ENCODE results near the gene TMEM263. TPM values are rescaled to one million over a fixed set of nuclear protein-coding genes. Genes with fewer than 3 reads are reported as not detected.

TMEM263 gene
- total and polyA plus RNA-seq, 2 of the 13 experiments (the other 11 are each of a cell fraction or from before 2014, with no cell fraction given): 25.9 to 58.6 TPM

DNA sequence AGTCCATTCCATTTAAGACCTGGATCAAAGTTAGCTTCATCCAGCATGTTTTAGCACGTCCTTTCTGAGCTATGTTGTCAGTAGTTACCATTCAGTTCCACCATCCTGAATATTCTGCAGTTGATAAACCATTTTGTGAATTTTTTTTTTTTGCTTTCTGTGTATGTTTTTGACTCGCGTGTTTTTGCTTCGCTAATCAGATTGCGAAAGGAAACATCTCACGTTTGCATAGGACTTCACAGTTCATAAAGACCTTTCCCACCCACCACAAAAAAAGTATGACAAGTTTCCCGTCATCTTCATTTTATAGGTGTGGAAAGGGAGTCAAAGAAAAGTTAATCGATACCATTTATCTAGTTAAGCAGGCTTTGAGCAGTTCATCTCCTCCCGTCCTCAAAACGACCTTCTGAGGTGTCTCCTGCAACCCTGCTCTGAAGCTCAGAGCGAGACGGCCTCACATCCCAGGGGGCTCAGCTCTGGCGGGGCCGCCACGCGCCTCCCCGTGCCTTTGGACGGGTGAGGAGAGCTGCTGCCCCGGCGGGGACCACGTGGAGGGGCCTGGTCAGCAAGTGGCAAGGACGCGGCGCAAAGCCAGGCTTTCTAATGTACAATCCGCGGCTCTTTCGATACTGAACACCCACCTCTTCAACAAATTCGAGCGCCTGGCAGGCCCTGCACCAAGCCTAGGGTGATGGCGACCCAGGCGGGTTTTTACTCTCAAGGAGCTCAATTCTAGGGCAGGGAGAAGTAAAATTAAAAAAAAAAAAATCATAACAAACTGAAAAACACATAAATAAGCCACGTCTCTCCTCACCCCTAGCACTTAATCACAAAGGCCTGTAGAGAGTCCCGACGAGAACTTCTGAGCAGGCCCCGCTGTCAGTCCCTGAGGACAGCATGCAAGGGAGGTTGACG is 988 bp upstream of the TMEM263 start:
- H4K20me1 ChIP-seq (ENCODE audit: insufficient read depth, low read length): peaks cover 28% of the 10 kb centered on the region
- no peaks in the 10 kb centered on the region for H3K36me3 ChIP-seq (replicated peaks in 1 of 2; ENCODE audit: control insufficient read depth in 1 of 2, insufficient read depth in 2 of 2, low read length in 2 of 2)
- peak overlapping the region; percentile 84 for H3K4me2 ChIP-seq (ENCODE audit: low read depth, low read length)
- H3K27me3 ChIP-seq (ENCODE audit: control insufficient read depth in 1 of 2, insufficient read depth in 2 of 2, low read length in 2 of 2): no peaks in the 10 kb centered on the region; a peak in 1 of 5 replicates
- ChIA-PET CTCF (ENCODE audit: low intra/inter-chr PET ratio, low total read pairs) (no interaction called here), POLR2A (interaction anchor here (0.7 to 2.3 kb wide), 9 partner anchors 10 to 596 kb away, joined by 3 to 33 read pairs (median 10); partner anchors contain the start of genes CRY1, MTERF2 and POLR3B)
- ATAC-seq (no peak; the same call in 2 of the 3 replicates), DNase-seq (ENCODE audit: low spot score) (no peak), FAIRE-seq (no peak)
- H3K9me3 ChIP-seq (ENCODE audit: low read length): no peaks in the 10 kb centered on the region
- peaks cover 46% of the 10 kb centered on the region for H3K4me1 ChIP-seq (ENCODE audit: insufficient read depth, low read length)
- peaks cover 39% of the 10 kb centered on the region for H3K79me2 ChIP-seq (ENCODE audit: insufficient read depth, low read length)
- 64% methylated on average over 23 of the region's 36 CpGs for WGBS (ENCODE audit: low lambda C conversion rate)
- H3K9ac ChIP-seq (ENCODE audit: insufficient read depth, low read depth, low read length): peak overlapping the region; percentile 72
- in situ Hi-C loops (cut with HindIII; ENCODE audit: extremely low pct_ligation_motif_present, low pct_unique_long_range_greater_than_20kb): no loop called here
- BruUV-seq (replicated peaks): TSS peak; percentile 81
- H3K4me3 ChIP-seq (replicated peaks in 1 of 3; ENCODE audit: insufficient read depth in 1 of 3, low read depth in 2 of 3, low read length in 3 of 3): peak overlapping the region; percentile 63 to 98 (median 67)
- peak overlapping the region; percentile 15 for H2AFZ ChIP-seq (ENCODE audit: low read length)
- peak overlapping the region; percentile 97 for H3K27ac ChIP-seq (ENCODE audit: extremely low read length, insufficient read depth, low read length)
- intact Hi-C loops (cut with micrococcal nuclease; ENCODE audit: unreplicated experiment): no loop called here
- TF ChIP-seq ZNF589 (CRISPR knock-in tag; conservative IDR thresholded peaks at IDR 0.05): peak; percentile 64; the same call in 1 of the 2 replicates
- TF ChIP-seq NKX3-1 (CRISPR knock-in tag; IDR thresholded peaks at IDR 0.05): 0 out of 2 replicates have a peak, but pooled peaks have one; percentile 31
- TF ChIP-seq SRY (CRISPR knock-in tag; IDR thresholded peaks at IDR 0.05): 0 out of 2 replicates have a peak, but pooled peaks have one; percentile 9
- peak; percentile 88; the same call in 1 of the 2 replicates for TF ChIP-seq HOXA7 (CRISPR knock-in tag; IDR thresholded peaks at IDR 0.05)
- TF ChIP-seq CEBPB (IDR thresholded peaks at IDR 0.05; ENCODE audit: borderline replicate concordance, low read depth, low read length): 0 out of 2 replicates have a peak, but pooled peaks have one; percentile 7
- 0 out of 2 replicates have a peak, but pooled peaks have one; percentile 66 for TF ChIP-seq ZNF17 (CRISPR knock-in tag; IDR thresholded peaks at IDR 0.05)
- 0 out of 2 replicates have a peak, but pooled peaks have one; percentile 13 for TF ChIP-seq THAP9 (CRISPR knock-in tag; IDR thresholded peaks at IDR 0.05; ENCODE audit: borderline replicate concordance)
- no peak for TF ChIP-seq CTCF (CRISPR knock-in tag; IDR thresholded peaks at IDR 0.05)
- TF ChIP-seq, protein P1, sequence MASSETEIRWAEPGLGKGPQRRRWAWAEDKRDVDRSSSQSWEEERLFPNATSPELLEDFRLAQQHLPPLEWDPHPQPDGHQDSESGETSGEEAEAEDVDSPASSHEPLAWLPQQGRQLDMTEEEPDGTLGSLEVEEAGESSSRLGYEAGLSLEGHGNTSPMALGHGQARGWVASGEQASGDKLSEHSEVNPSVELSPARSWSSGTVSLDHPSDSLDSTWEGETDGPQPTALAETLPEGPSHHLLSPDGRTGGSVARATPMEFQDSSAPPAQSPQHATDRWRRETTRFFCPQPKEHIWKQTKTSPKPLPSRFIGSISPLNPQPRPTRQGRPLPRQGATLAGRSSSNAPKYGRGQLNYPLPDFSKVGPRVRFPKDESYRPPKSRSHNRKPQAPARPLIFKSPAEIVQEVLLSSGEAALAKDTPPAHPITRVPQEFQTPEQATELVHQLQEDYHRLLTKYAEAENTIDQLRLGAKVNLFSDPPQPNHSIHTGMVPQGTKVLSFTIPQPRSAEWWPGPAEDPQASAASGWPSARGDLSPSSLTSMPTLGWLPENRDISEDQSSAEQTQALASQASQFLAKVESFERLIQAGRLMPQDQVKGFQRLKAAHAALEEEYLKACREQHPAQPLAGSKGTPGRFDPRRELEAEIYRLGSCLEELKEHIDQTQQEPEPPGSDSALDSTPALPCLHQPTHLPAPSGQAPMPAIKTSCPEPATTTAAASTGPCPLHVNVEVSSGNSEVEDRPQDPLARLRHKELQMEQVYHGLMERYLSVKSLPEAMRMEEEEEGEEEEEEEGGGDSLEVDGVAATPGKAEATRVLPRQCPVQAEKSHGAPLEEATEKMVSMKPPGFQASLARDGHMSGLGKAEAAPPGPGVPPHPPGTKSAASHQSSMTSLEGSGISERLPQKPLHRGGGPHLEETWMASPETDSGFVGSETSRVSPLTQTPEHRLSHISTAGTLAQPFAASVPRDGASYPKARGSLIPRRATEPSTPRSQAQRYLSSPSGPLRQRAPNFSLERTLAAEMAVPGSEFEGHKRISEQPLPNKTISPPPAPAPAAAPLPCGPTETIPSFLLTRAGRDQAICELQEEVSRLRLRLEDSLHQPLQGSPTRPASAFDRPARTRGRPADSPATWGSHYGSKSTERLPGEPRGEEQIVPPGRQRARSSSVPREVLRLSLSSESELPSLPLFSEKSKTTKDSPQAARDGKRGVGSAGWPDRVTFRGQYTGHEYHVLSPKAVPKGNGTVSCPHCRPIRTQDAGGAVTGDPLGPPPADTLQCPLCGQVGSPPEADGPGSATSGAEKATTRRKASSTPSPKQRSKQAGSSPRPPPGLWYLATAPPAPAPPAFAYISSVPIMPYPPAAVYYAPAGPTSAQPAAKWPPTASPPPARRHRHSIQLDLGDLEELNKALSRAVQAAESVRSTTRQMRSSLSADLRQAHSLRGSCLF (CRISPR knock-in tag; IDR thresholded peaks at IDR 0.05; ENCODE audit: borderline replicate concordance): 0 out of 2 replicates have a peak, but pooled peaks have one; percentile 62
- 0 out of 2 replicates have a peak, but pooled peaks have one; percentile 38 for TF ChIP-seq KLF11 (CRISPR knock-in tag; IDR thresholded peaks at IDR 0.05)
- TF ChIP-seq ZNF841 (CRISPR knock-in tag; IDR thresholded peaks at IDR 0.05; ENCODE audit: borderline replicate concordance): 0 out of 2 replicates have a peak, but pooled peaks have one; percentile 64
- peak; percentile 32; the same call in 1 of the 2 replicates for TF ChIP-seq MTF2 (CRISPR knock-in tag; IDR thresholded peaks at IDR 0.05; ENCODE audit: borderline replicate concordance)
